Embryonic facial prominence (tissue), 1 donor: ENCODE results near the gene PGM2.
"Not testable (repeated sequence)": the region's sequence is repeated elsewhere in the genome, so short reads cannot be mapped to it uniquely, and the experiment has no call there.

Experiments used
- DNase-seq: peaks from one replicate; pipeline ENCODE4 v3.0.0-alpha.2; 2016; ENCODE audit errors: extremely low spot score

The PGM2 gene

GRCh38 chr4:37816719-37817118 lies 9.8 kb upstream of the PGM2 start:
- DNase-seq: no peak

DNA sequence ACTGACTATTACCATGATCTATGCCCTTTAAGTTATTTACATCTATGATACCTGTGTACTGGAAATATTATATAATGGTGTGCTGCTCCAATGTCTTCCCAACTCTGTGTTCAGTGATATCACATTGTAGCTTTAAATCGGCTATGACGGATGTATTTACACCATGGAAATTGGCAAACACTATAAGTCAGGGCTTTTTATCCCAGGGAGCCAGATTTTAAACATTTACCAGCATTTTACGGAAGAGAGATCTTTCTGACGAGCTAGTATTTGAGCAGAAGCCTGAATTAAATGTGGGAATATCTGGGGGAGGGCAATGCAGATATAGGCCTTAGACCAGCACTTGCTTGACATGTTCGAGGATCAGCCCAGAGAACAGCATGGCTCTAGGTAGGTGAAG lies 7.7 kb upstream of the PGM2 start:
- no peak for DNase-seq

- DNase-seq: not testable (repeated sequence)
These were observed 6.0 kb upstream of the PGM2 start for GRCh38 chr4:37820458-37820857.

DNA sequence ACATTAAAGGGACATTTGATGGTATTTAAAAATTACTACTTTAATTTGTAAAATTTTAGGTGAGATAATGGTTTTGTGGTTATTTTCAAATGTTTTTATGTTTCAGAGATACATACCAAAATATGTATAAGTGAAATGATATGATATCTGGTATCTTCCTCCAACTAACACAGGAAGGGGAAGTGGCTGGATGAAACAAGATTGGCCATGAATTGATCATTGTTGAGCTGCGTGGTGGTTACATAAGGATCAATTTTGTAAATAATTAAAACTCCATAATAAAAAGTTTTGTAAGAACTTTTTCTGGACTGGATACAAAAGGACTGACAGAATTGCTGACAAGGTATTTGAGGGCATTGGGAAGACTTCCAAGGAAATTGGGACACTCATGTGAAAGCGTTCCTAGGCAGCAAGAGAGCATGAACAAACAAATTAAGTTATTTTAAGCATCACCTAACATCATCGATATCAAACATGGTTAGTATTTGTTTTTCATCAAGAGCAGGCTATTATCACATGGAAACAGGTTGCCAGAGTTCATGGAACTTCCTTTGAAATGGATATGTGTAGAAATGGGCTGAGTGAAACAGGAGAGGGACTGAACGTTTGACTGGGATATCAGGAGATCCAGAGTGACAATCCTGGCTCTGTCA lies 4.4 kb upstream of the PGM2 start:
- no peak for DNase-seq

DNA sequence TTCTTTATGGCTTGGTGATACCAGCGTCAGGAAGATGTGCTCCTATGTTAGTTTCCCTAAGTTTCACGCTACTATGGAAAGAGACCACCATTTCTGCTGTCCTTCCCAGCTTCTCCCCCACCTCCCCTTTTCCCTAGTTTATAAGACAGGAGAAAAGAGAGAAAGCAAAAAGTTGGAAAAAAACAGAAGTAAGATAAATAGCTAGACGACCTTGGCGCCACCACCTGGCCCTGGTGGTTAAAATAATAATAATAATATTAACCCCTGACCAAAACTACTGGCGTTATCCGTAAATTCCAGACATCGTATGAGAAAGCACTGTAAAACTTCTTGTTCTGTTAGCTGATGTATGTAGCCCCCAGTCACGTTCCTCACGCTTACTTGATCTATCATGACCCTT lies 985 bp upstream of the PGM2 start:
- not testable (repeated sequence) for DNase-seq

DNA sequence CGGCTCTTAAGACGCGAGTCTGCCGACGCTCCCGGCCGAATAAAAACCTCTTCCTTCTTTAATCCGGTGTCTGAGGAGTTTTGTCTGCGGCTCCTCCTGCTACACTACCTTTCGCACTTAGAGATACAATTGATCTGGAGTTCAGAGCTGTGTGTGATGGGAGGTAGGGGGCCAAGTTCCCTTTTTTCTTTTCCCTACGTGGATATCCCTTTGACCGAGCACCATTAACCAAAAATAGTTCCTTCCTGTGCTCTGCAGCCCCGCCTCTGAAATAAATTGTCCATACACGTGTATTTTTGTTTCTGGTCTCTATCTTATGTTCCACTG lies 555 bp upstream of the PGM2 start:
- DNase-seq: no peak

GRCh38 chr4:37827030-37827685 lies 672 bp downstream of the PGM2 start:
- no peak for DNase-seq

- no peak for DNase-seq
These were observed 1.4 kb downstream of the PGM2 start for GRCh38 chr4:37827802-37828321.

- DNase-seq: no peak
These were observed 2.4 kb downstream of the PGM2 start for GRCh38 chr4:37828843-37829242.

DNA sequence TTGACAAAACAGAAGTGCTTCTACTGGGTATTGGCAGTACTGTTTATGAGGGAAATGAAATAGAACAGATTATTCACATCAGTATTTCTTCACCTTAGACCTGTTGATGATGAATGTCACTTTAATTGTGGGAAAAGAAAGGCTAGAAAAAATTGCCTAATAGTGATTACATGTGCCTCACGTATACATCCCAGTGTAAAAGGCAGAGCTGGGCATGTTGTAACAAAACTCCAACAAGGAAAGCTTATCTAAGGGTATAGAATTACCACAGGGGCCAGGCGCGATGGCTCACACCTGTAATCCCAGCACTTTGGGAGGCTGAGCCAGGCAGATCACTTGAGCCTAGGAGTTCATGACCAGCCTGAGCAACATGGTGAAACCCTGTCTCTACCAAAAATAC lies 4.2 kb downstream of the PGM2 start:
- DNase-seq: no peak

- no peak for DNase-seq
These were observed 8.5 kb downstream of the PGM2 start for GRCh38 chr4:37835031-37835430.

DNA sequence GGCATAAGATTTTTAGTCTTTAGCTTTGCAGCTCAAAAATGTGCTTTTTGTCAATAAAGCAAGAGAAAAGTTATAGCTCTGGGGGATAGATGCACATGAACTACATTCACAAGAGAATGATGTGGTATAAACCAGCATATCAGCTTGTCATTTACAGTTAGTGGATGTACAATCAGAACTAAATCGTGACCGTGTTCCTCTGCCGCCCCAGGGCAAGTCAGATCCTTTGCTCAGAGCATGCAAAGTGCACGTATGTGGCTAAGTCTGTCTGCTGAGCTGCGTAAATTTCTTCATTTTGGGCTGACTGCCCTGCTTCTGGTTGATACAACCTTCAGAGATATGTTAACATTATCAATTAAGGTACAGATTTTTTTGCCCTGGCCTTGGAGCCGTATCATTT lies 9.3 kb downstream of the PGM2 start:
- no peak for DNase-seq

- no peak for DNase-seq
These were observed 9.8 kb downstream of the PGM2 start for GRCh38 chr4:37836274-37836673.

GRCh38 chr4:37836838-37837440 lies 10.5 kb downstream of the PGM2 start:
- no peak for DNase-seq

GRCh38 chr4:37837446-37837845 lies 11.0 kb downstream of the PGM2 start:
- no peak for DNase-seq

GRCh38 chr4:37839426-37839825 lies 12.9 kb downstream of the PGM2 start:
- DNase-seq: no peak

DNA sequence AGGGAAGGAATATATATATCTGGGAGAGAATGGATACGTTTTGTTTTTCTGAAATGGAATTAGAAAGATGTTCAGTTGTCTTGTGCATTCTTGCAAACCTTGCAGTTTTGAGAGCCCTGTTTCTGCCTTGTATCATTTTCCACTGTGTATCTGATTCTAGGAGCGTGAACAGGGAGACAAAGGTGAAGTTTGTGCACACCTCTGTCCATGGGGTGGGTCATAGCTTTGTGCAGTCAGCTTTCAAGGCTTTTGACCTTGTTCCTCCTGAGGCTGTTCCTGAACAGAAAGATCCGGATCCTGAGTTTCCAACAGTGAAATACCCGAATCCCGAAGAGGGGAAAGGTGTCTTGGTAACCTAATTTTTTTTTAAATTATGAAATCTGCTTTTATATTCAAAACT lies 17.7 kb downstream of the PGM2 start:
- DNase-seq: no peak

- no peak for DNase-seq
These were observed 18.7 kb downstream of the PGM2 start for GRCh38 chr4:37845201-37845600.

- no peak for DNase-seq
These were observed 20.9 kb downstream of the PGM2 start for GRCh38 chr4:37847311-37847884.

GRCh38 chr4:37852376-37852775 lies 25.9 kb downstream of the PGM2 start:
- no peak for DNase-seq

- DNase-seq: no peak
These were observed 31.6 kb downstream of the PGM2 start for GRCh38 chr4:37858112-37858511.

- DNase-seq: no peak
These were observed 32.4 kb downstream of the PGM2 start for GRCh38 chr4:37858872-37859271.

- DNase-seq: no peak
These were observed 33.8 kb downstream of the PGM2 start for GRCh38 chr4:37860266-37860665.
